SH-SY5Y (cell line): Measurements from ENCODE around the gene NR1D2.

Source experiments
- GATA2 ChIP-seq: IDR thresholded peaks from 2 replicates; pipeline ENCODE4 v1.6.1; 2011; ENCODE audit warnings: mild to moderate bottlenecking, low read depth, low read length
- GATA3 ChIP-seq: IDR thresholded peaks from 2 replicates; pipeline ENCODE4 v1.6.1; 2011; ENCODE audit warnings: low read depth, mild to moderate bottlenecking, low read length, moderate library complexity

Gene NR1D2

GRCh38 chr3:24004171-24004938 lies 59.3 kb downstream of the NR1D2 start:
- TF ChIP-seq GATA2 (no peak), GATA3 (no peak)

- no peak for TF ChIP-seq GATA3
- no peak for TF ChIP-seq GATA2
Measured at GRCh38 chr3:24005669-24006068, 60.6 kb downstream of the NR1D2 start.

- TF ChIP-seq GATA3 (no peak), GATA2 (no peak)
Measured at GRCh38 chr3:24012589-24013269, 67.6 kb downstream of the NR1D2 start.

- TF ChIP-seq GATA2, result no peak
Measured at GRCh38 chr3:24017305-24017704, 72.2 kb downstream of the NR1D2 start.

GRCh38 chr3:24018784-24019570 lies 73.9 kb downstream of the NR1D2 start:
- no peak for TF ChIP-seq GATA3
- TF ChIP-seq GATA2, result no peak

- TF ChIP-seq GATA2 (no peak), GATA3 (no peak)
Measured at GRCh38 chr3:24019585-24019984, 74.5 kb downstream of the NR1D2 start.

GRCh38 chr3:24020036-24020691 lies 75.1 kb downstream of the NR1D2 start:
- no peak for TF ChIP-seq GATA2
- no peak for TF ChIP-seq GATA3

- TF ChIP-seq GATA2, result no peak
- TF ChIP-seq GATA3, result no peak
Measured at GRCh38 chr3:24023197-24023596, 78.1 kb downstream of the NR1D2 start.

GRCh38 chr3:24025805-24026204 lies 80.7 kb downstream of the NR1D2 start:
- TF ChIP-seq GATA3, result no peak
- TF ChIP-seq GATA2, result no peak

- TF ChIP-seq GATA3, result no peak
- no peak for TF ChIP-seq GATA2
Measured at GRCh38 chr3:24027946-24028345, 82.9 kb downstream of the NR1D2 start.
